Measurements from ENCODE around the gene ZNF222. TPM values are rescaled to one million over a fixed set of nuclear protein-coding genes. Genes with fewer than 3 reads are reported as not detected.

The ZNF222 gene
- total RNA-seq = 1 to 10 TPM; 1.7 to 1.8 TPM

- CTCF ChIA-PET = no interaction called here
- POLR2A ChIA-PET = no interaction called here
Measured at GRCh38 chr19:44025217-44025936, at the start of gene ZNF222. ZNF222 (plus strand) TSS chr19:44025379; CDS start chr19:44025437, 58 bp downstream.

GRCh38 chr19:43976732-43977131 is 48.4 kb upstream of the ZNF222 start:
- POLR2A ChIA-PET = no interaction called here
- CTCF ChIA-PET = no interaction called here

- CTCF ChIA-PET = no interaction called here
- POLR2A ChIA-PET = no interaction called here
Measured at GRCh38 chr19:43983544-43983911, 41.7 kb upstream of the ZNF222 start.

DNA sequence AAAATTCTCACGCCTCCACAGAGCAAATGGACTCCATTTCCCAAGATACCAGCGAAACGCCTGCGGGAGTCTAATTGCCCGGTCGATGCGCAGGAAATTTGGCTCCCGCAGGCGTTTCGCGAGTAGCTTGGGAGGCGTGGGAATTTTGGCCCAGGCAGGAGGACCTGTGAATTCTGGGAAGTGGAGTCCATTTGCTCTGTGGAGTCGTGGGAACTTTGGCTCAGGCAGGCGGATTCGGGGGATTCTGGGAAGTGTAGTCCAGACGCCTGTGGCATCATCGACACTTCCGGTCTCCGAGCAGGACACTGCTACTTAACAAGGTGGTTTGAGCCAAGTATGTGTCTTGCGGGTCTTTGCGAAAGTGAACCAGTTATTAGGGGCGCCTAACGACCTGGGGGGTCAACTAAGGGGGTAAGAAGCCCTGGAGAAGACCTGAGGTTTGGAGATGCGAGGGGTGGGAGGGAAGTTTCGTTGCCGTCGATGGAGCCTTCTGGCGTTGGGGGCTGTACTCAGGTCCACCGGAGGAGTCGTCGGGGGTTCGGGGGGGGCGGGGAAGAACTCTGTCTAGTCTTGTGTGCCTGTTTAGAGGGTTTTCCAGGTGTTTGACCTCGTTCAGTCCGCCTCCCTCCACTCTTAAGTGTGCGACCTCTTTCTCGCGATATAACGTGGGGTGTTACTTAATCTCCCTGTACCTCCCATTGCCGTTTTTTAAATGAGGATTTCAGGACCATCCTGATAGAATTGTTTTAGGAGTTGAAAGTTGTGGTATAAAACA is 41.1 kb upstream of the ZNF222 start, which contains the start of gene ZNF155:
Gene ZNF155, plus strand, starts transcription at position 277 of the 775 bp plus-strand sequence. CDS start 4,356 bp downstream, outside the sequence.
- ChIA-PET POLR2A (interaction anchor here (0.8 kb wide), 1 partner anchor 111 kb away, joined by 3 read pairs; no protein-coding TSS in a partner anchor), CTCF (interaction anchor here (0.7 kb wide), 1 partner anchor 150 kb away, joined by 3 read pairs; no protein-coding TSS in a partner anchor)

DNA sequence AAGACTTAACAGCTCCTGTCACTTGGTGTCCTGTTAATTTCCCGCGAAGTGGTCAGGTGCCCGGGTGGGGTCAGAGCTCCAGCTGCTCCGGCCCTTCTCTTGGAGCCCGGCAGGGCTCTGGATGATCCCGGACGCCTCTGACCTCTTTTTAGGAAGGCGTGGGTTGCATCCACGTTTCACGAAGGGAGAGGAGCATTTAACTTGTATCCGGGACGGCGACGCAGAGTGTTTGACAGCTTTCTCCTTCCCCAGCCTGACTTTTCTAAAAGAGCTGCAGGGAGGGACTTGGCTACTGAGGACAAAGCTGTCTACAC is 40.5 kb upstream of the ZNF222 start:
- ChIA-PET CTCF (interaction anchor here (0.7 kb wide), 1 partner anchor 149 kb away, joined by 3 read pairs; no protein-coding TSS in a partner anchor), POLR2A (interaction anchor here (0.8 kb wide), 1 partner anchor 110 kb away, joined by 3 read pairs; no protein-coding TSS in a partner anchor)

DNA sequence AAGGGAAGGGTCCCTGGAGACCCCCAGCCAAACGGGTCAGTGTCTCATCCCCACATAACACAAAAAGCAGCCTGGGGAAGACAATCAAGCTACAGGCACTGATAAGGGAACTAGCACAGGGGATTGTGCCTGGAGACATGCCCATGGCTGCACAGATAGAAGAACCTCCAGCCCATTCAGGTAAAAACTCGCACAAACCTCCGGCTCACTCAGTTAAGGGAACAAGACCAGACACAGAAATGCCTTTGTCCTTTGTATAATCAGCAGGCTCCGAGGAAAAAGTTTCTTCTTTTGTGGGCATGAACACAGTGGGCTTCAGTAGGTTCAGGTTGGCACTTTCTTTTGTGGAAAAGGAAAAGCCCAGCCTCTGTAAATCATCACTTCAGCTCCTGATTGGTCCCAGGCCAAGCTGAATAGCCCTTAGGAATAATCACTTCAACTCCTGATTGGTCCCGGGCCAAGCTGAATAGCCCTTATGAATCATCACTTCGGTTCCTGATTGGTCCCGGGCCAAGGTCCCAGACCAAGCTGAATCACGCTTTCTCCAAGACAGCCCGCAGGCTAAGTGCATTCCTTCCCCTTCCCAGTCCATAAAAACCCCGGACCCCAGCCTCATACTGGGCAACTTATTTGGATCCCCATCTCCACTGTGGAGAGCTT is 27.4 kb upstream of the ZNF222 start:
- ChIA-PET CTCF (no interaction called here), POLR2A (no interaction called here)

GRCh38 chr19:44002212-44002565 is 23.0 kb upstream of the ZNF222 start:
- CTCF ChIA-PET = no interaction called here
- POLR2A ChIA-PET = no interaction called here

- ChIA-PET POLR2A (no interaction called here), CTCF (no interaction called here)
Measured at GRCh38 chr19:44002566-44003460, 22.4 kb upstream of the ZNF222 start, which contains the start of gene ZNF230. ZNF230 (plus strand) TSS chr19:44002957; CDS start chr19:44007079, 4,122 bp downstream.

- ChIA-PET CTCF (no interaction called here), POLR2A (no interaction called here)
Measured at GRCh38 chr19:44003461-44004009, 21.6 kb upstream of the ZNF222 start.

- ChIA-PET POLR2A (no interaction called here), CTCF (no interaction called here)
Measured at GRCh38 chr19:44005973-44006372, 19.2 kb upstream of the ZNF222 start.

- CTCF ChIA-PET = no interaction called here
- POLR2A ChIA-PET = no interaction called here
Measured at GRCh38 chr19:44007473-44007872, 17.7 kb upstream of the ZNF222 start.

GRCh38 chr19:44010468-44010867 is 14.7 kb upstream of the ZNF222 start:
- ChIA-PET POLR2A (no interaction called here), CTCF (no interaction called here)

GRCh38 chr19:44019498-44019897 is 5.7 kb upstream of the ZNF222 start:
- POLR2A ChIA-PET = no interaction called here
- CTCF ChIA-PET = no interaction called here

- CTCF ChIA-PET = no interaction called here
- POLR2A ChIA-PET = no interaction called here
Measured at GRCh38 chr19:44021221-44021620, 4.0 kb upstream of the ZNF222 start.

DNA sequence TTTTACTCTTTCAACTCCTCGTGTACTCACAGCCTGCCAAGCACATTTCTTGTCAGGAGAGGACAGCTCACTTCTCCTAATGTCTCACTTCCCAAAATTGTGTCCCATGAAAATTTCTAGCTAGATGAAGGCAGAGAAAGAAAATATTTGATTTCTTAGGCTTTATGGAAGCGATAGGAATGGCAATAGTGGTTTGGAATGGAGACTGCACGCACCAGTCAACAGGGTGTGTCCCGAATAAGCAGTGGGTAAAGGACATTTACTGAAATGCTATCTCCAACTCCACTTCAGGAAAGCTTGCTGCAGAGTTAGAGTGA is 321 bp upstream of the ZNF222 start:
- ChIA-PET CTCF (no interaction called here), POLR2A (no interaction called here)

GRCh38 chr19:44026622-44027021 is 1.4 kb downstream of the ZNF222 start:
- ChIA-PET POLR2A (no interaction called here), CTCF (no interaction called here)

GRCh38 chr19:44032001-44032610 is 6.9 kb downstream of the ZNF222 start:
- POLR2A ChIA-PET = no interaction called here
- CTCF ChIA-PET = no interaction called here

- CTCF ChIA-PET = interaction anchor here (0.6 kb wide), 1 partner anchor 701 kb away, joined by 3 read pairs; no protein-coding TSS in a partner anchor
- POLR2A ChIA-PET = no interaction called here
Measured at GRCh38 chr19:44042147-44042546, 17.0 kb downstream of the ZNF222 start.
